GM23248 (cell line): ENCODE measurements around the gene NTSR2. TPM values are rescaled to one million over a fixed set of nuclear protein-coding genes. Genes with fewer than 3 reads are reported as not detected.
"Not testable (repeated sequence)": the region's sequence is repeated elsewhere in the genome, so short reads cannot be mapped to it uniquely, and the experiment has no call there.

Experiments used
- DNase-seq: peaks from one replicate; pipeline ENCODE4 v3.0.0-alpha.2; 2015
- H2AFZ ChIP-seq: fragments of 200-600 bp; sonication (generic); 2 replicates; pipeline ENCODE4 v1.6.1; 2016; ENCODE audit warnings: antibody characterized with exemption
- H3F3A ChIP-seq: fragments of 200-600 bp; sonication (generic); 2 replicates; pipeline ENCODE4 v1.6.1; 2016; ENCODE audit warnings: mild to moderate bottlenecking, antibody characterized with exemption, mixed run types; ENCODE audit not compliant: insufficient read depth
- H3K27ac ChIP-seq: fragments of 200-600 bp; sonication (generic); 2 replicates; pipeline ENCODE4 v1.5.1; 2016; ENCODE audit warnings: mild to moderate bottlenecking
- H3K27me3 ChIP-seq: fragments of 200-600 bp; sonication (generic); replicated peaks from 2 replicates; pipeline ENCODE4 v1.6.1; 2016; ENCODE audit warnings: mild to moderate bottlenecking; ENCODE audit not compliant: insufficient read depth
- H3K36me3 ChIP-seq: fragments of 200-600 bp; sonication (generic); 2 replicates; pipeline ENCODE4 v1.6.1; 2016; ENCODE audit warnings: low read depth, mild to moderate bottlenecking
- H3K4me1 ChIP-seq: fragments of 200-600 bp; sonication (generic); 2 replicates; pipeline ENCODE4 v1.6.1; 2016; ENCODE audit warnings: mild to moderate bottlenecking; ENCODE audit not compliant: insufficient read depth
- H3K4me2 ChIP-seq: fragments of 200-600 bp; sonication (generic); one replicate; pipeline ENCODE4 v1.6.1; 2016; ENCODE audit warnings: mild to moderate bottlenecking; ENCODE audit not compliant: unreplicated experiment
- H3K4me3 ChIP-seq: fragments of 200-600 bp; sonication (generic); 2 replicates; pipeline ENCODE4 v1.5.1; 2016; ENCODE audit warnings: mild to moderate bottlenecking
- H3K79me2 ChIP-seq: fragments of 200-600 bp; sonication (generic); 2 replicates; pipeline ENCODE4 v1.6.1; 2016; ENCODE audit warnings: mild to moderate bottlenecking; ENCODE audit not compliant: insufficient read depth
- H3K9ac ChIP-seq: fragments of 200-600 bp; sonication (generic); 2 replicates; pipeline ENCODE4 v1.6.1; 2016; ENCODE audit warnings: mild to moderate bottlenecking
- H3K9me2 ChIP-seq: fragments of 200-600 bp; sonication (generic); 2 replicates; pipeline ENCODE4 v1.6.1; 2016; ENCODE audit warnings: mixed run types, mild to moderate bottlenecking, moderate library complexity; ENCODE audit not compliant: insufficient read depth
- H3K9me3 ChIP-seq: fragments of 200-600 bp; sonication (generic); one replicate; pipeline ENCODE4 v1.6.1; 2017; ENCODE audit warnings: low read depth
- H4K20me1 ChIP-seq: fragments of 200-600 bp; sonication (generic); 2 replicates; pipeline ENCODE4 v1.6.0; 2016; ENCODE audit not compliant: insufficient read depth
- EZH2 ChIP-seq: fragments of 200-600 bp; sonication (generic); IDR thresholded peaks from 2 replicates; pipeline ENCODE4 v1.6.1; 2018; ENCODE audit warnings: antibody characterized with exemption, mild to moderate bottlenecking; ENCODE audit not compliant: insufficient read depth, poor library complexity, severe bottlenecking
- EZH2phosphoT487 ChIP-seq: fragments of 200-600 bp; sonication (generic); IDR thresholded peaks from 2 replicates; pipeline ENCODE4 v1.6.1; 2018; ENCODE audit warnings: antibody characterized with exemption, moderate library complexity, mild to moderate bottlenecking, low read depth; ENCODE audit not compliant: insufficient read depth
- WGBS, 2 experiments: methylation state at CpG; one replicate each; pipeline ENCODE4 v1.1.6; 2015 to 2017; ENCODE audit warnings: low lambda C conversion rate in 2 of 2, low coverage in 1 of 2; ENCODE audit errors: missing lambda C conversion rate in 2 of 2; 5-methylcytosine and 5-hydroxymethylcytosine counted together
- in situ Hi-C: fragments of 300-500 bp; cut with MboI; formaldehyde crosslinking; loops from 2 replicates; pipeline ENCODE4 v1.15.0; 2020
- polyA plus RNA-seq: library from polyadenylated mRNA; unstranded; fragments of >200 nt; fragmentation: Nextera tagmentation; extraction: Ambion mirVana; gene quantifications from 2 replicates; pipeline ENCODE4 v1.2.1, GENCODE V29; 2016
- total RNA-seq: library from RNA; depleted of rRNA; stranded (reverse); fragments of >200 nt; shearing (Covaris generic); gene quantifications from 2 replicates; pipeline ENCODE4 v1.2.3, GENCODE V29; 2014

The NTSR2 gene
- total and polyA plus RNA-seq, 2 experiments from 2014 or later = not detected

DNA sequence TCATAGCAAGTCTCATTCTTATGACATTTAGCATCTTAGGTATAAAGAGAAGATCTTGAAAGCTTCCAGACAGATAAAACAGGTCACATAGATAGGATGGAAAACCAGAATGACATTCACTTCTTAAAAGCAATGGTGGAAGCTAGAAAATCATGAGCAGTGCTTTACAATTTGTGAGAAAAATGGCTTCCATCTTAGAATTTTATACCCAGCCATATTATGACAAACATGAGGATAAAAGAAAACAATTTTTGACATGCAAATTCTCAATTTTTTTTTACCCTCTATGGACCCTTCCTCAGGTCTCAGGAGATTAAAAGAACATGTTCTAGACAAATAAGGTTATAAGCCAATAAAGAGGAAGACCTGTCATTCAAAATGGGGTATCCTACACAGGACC lies 7.1 kb downstream of the NTSR2 start:
- TF ChIP-seq EZH2phosphoT487 (no peak), EZH2 (no peak)
- Histone ChIP-seq H3K9ac (no peak overlapping the region), H3K27me3 (peaks cover 30% of the 10 kb centered on the region), H3K4me3 (no peak overlapping the region), H3F3A (no peaks in the 10 kb centered on the region), H3K9me3 (no peaks in the 10 kb centered on the region), H3K79me2 (no peaks in the 10 kb centered on the region), H3K4me2 (no peak overlapping the region), H3K9me2 (no peaks in the 10 kb centered on the region), H4K20me1 (no peaks in the 10 kb centered on the region), H3K4me1 (no peaks in the 10 kb centered on the region), H3K36me3 (no peaks in the 10 kb centered on the region), H3K27ac (no peak overlapping the region), H2AFZ (no peak overlapping the region)
- no peak for DNase-seq
- in situ Hi-C loops = no loop called here

DNA sequence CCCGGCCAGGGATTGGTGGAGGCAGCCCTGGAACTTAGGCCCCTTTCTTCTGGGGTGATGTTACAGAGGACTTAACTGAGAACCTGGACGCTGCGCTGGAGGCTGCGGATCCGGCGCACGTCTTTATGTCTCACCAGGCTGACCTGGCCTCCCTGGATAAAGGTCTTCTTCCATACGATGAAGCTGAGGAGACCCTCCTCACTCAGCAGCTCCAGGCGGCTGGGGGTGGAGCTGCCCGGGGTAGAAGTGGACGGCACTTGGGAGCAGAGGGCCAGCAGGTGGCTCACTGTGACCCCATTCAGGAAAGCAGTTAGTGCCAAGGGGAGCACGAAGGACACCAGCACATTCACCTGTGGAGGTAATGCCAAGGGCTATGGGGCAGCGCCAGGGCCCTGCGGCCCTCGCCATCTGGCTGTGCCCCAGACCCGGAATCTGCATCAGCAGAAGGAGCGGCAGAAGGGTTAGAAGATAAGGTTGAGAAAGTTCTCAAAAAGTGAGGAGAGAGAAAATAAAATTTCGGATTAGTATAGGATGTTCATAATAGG lies 8.0 kb downstream of the NTSR2 start:
- Histone ChIP-seq H3K9ac (no peak overlapping the region), H3K9me2 (no peaks in the 10 kb centered on the region), H3F3A (no peaks in the 10 kb centered on the region), H3K4me1 (no peaks in the 10 kb centered on the region), H2AFZ (no peak overlapping the region), H3K4me3 (no peak overlapping the region), H3K36me3 (no peaks in the 10 kb centered on the region), H4K20me1 (no peaks in the 10 kb centered on the region), H3K9me3 (no peaks in the 10 kb centered on the region), H3K27ac (no peak overlapping the region), H3K79me2 (no peaks in the 10 kb centered on the region), H3K27me3 (peaks cover 30% of the 10 kb centered on the region), H3K4me2 (no peak overlapping the region)
- DNase-seq = no peak
- in situ Hi-C loops = no loop called here
- TF ChIP-seq EZH2 = no peak
- WGBS, 2 experiments = 64 to 68% methylated on average over 18 of the region's 18 CpGs

DNA sequence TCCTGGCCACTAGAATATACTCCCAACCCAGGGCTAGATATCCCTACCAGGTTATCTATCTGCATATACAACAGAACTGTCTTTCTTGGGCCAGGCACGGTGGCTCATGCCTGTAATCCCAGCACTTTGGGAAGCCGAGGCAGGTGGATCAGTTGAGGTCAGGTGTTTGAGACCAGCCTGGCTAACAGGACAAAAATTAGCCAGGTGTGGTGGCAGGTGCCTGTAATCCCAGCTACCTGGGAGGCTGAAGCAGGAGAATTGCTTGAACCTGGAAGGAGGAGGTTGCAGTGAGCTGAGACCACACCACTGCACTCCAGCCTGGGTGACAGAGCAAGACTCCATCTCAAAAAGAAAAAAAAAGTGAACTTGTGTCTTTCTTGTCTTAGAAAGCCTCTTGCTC lies 9.6 kb downstream of the NTSR2 start:
- H3F3A ChIP-seq, H3K36me3 ChIP-seq, H3K9me3 ChIP-seq, H2AFZ ChIP-seq, H3K79me2 ChIP-seq, H3K4me1 ChIP-seq, H3K9me2 ChIP-seq, H4K20me1 ChIP-seq, DNase-seq, H3K9ac ChIP-seq, H3K4me3 ChIP-seq, in situ Hi-C loops, H3K27ac ChIP-seq, H3K4me2 ChIP-seq: not testable (repeated sequence)
- H3K27me3 ChIP-seq = peaks cover 36% of the 10 kb centered on the region
- WGBS, 2 experiments = 57 to 59% methylated on average over 2 of the region's 2 CpGs

DNA sequence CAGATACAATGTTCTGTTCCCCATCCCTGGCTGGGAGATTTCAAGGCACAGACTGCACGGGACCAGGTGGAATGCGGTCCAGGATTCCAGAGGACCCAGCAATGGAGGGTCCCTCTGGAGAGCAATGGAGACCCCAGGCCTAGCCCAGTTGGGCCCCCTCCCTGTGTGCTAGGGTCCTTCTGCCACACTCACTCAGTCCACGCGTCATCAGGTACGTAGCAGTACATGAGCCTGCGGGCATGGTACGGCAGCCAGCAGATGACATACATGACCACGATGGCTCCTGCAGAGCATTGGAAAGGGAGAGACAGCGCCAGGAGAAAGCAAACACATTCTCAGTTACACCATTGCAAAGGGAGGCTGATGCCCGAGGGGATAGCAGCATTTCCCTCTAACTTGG lies 10.1 kb downstream of the NTSR2 start:
- Histone ChIP-seq H3K4me3 (no peak overlapping the region), H3K27ac (no peak overlapping the region), H3K79me2 (no peaks in the 10 kb centered on the region), H3K27me3 (peaks cover 38% of the 10 kb centered on the region), H3K9ac (no peak overlapping the region), H3K36me3 (no peaks in the 10 kb centered on the region), H3K4me2 (no peak overlapping the region), H2AFZ (no peak overlapping the region), H3K9me3 (no peaks in the 10 kb centered on the region), H4K20me1 (no peaks in the 10 kb centered on the region), H3K4me1 (no peaks in the 10 kb centered on the region), H3F3A (no peaks in the 10 kb centered on the region), H3K9me2 (no peaks in the 10 kb centered on the region)
- WGBS, 2 experiments = 77 to 80% methylated on average over 10 of the region's 10 CpGs
- DNase-seq = no peak
- TF ChIP-seq EZH2phosphoT487 = no peak
- no peak for TF ChIP-seq EZH2
- in situ Hi-C loops = no loop called here

DNA sequence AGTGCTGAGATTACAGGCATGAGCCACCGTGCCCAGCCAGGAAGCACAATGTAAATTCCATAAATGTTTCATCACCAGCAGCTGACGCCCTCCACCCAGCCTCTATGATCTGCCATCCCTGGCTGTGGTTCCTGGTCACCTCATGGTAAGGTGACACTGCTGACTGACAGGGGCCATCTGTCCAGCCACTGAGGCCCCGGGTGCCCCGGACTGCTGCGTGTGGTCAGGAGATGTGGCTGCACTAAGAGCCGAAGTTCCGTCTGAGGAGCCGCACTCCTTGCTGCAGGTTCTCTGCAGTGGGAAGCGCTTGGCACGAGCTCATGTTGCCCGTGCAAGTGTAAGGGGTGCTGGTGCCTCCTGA lies 10.9 kb downstream of the NTSR2 start:
- H3K27me3 ChIP-seq = peaks cover 31% of the 10 kb centered on the region
- H3K79me2 ChIP-seq = no peaks in the 10 kb centered on the region
- H3F3A ChIP-seq = no peaks in the 10 kb centered on the region
- no peaks in the 10 kb centered on the region for H3K9me3 ChIP-seq
- no peak for DNase-seq
- no peak overlapping the region for H3K4me3 ChIP-seq
- H3K4me1 ChIP-seq = no peaks in the 10 kb centered on the region
- no peaks in the 10 kb centered on the region for H4K20me1 ChIP-seq
- in situ Hi-C loops = no loop called here
- TF ChIP-seq EZH2phosphoT487 (no peak), EZH2 (no peak)
- no peak overlapping the region for H3K27ac ChIP-seq
- H2AFZ ChIP-seq = no peak overlapping the region
- H3K9ac ChIP-seq = no peak overlapping the region
- H3K9me2 ChIP-seq = no peaks in the 10 kb centered on the region
- no peak overlapping the region for H3K4me2 ChIP-seq
- H3K36me3 ChIP-seq = no peaks in the 10 kb centered on the region
- 56 to 63% methylated on average over 11 of the region's 11 CpGs for WGBS, 2 experiments
